ENCODE measurements around the gene TP53RK.

DNA sequence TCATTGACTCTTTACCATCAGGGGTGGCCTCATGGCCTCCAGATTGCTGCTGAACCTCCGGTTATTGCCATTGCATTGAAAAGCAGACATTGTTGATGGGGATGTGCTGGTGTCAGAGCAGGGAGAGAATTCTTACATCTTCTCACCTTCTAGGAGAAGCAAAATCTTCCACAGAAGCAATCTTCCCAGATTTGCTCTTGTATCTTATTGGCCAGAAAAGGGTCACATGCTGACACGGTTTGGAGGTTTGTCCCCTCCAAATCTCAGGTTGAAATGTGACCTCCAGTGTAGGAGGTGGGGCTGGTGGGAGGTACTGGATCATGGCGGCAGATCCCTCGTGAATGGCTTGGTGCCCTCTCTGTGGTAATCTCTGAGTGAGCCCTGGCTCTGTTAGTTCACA is 10.7 kb downstream of the TP53RK start:
- TF ChIP-seq FOXP1 (CRISPR knock-in tag; IDR thresholded peaks at IDR 0.05; ENCODE audit: borderline replicate concordance): no peak
- TF ChIP-seq IRF2 (CRISPR knock-in tag; IDR thresholded peaks at IDR 0.05; ENCODE audit: borderline replicate concordance, low read depth): no peak
- no peak for TF ChIP-seq NFYB (CRISPR knock-in tag; conservative IDR thresholded peaks at IDR 0.05; ENCODE audit: low read depth)
- TF ChIP-seq, protein P1, sequence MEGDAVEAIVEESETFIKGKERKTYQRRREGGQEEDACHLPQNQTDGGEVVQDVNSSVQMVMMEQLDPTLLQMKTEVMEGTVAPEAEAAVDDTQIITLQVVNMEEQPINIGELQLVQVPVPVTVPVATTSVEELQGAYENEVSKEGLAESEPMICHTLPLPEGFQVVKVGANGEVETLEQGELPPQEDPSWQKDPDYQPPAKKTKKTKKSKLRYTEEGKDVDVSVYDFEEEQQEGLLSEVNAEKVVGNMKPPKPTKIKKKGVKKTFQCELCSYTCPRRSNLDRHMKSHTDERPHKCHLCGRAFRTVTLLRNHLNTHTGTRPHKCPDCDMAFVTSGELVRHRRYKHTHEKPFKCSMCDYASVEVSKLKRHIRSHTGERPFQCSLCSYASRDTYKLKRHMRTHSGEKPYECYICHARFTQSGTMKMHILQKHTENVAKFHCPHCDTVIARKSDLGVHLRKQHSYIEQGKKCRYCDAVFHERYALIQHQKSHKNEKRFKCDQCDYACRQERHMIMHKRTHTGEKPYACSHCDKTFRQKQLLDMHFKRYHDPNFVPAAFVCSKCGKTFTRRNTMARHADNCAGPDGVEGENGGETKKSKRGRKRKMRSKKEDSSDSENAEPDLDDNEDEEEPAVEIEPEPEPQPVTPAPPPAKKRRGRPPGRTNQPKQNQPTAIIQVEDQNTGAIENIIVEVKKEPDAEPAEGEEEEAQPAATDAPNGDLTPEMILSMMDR (IDR thresholded peaks at IDR 0.05): no peak
- no peak for TF ChIP-seq ESRRA (CRISPR knock-in tag; IDR thresholded peaks at IDR 0.05; ENCODE audit: borderline replicate concordance)
- no peak for TF ChIP-seq JUN (CRISPR knock-in tag; IDR thresholded peaks at IDR 0.05)
- TF ChIP-seq ETV6 (CRISPR knock-in tag; IDR thresholded peaks at IDR 0.05): no peak
- TF ChIP-seq, protein P2, sequence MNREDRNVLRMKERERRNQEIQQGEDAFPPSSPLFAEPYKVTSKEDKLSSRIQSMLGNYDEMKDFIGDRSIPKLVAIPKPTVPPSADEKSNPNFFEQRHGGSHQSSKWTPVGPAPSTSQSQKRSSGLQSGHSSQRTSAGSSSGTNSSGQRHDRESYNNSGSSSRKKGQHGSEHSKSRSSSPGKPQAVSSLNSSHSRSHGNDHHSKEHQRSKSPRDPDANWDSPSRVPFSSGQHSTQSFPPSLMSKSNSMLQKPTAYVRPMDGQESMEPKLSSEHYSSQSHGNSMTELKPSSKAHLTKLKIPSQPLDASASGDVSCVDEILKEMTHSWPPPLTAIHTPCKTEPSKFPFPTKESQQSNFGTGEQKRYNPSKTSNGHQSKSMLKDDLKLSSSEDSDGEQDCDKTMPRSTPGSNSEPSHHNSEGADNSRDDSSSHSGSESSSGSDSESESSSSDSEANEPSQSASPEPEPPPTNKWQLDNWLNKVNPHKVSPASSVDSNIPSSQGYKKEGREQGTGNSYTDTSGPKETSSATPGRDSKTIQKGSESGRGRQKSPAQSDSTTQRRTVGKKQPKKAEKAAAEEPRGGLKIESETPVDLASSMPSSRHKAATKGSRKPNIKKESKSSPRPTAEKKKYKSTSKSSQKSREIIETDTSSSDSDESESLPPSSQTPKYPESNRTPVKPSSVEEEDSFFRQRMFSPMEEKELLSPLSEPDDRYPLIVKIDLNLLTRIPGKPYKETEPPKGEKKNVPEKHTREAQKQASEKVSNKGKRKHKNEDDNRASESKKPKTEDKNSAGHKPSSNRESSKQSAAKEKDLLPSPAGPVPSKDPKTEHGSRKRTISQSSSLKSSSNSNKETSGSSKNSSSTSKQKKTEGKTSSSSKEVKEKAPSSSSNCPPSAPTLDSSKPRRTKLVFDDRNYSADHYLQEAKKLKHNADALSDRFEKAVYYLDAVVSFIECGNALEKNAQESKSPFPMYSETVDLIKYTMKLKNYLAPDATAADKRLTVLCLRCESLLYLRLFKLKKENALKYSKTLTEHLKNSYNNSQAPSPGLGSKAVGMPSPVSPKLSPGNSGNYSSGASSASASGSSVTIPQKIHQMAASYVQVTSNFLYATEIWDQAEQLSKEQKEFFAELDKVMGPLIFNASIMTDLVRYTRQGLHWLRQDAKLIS (CRISPR knock-in tag; IDR thresholded peaks at IDR 0.05; ENCODE audit: borderline replicate concordance): no peak
- TF ChIP-seq, protein P3, sequence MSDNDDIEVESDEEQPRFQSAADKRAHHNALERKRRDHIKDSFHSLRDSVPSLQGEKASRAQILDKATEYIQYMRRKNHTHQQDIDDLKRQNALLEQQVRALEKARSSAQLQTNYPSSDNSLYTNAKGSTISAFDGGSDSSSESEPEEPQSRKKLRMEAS (CRISPR knock-in tag; IDR thresholded peaks at IDR 0.05): no peak
- TF ChIP-seq NR3C1 (CRISPR knock-in tag; conservative IDR thresholded peaks at IDR 0.05; ENCODE audit: low read depth): no peak
- TF ChIP-seq, protein P4, sequence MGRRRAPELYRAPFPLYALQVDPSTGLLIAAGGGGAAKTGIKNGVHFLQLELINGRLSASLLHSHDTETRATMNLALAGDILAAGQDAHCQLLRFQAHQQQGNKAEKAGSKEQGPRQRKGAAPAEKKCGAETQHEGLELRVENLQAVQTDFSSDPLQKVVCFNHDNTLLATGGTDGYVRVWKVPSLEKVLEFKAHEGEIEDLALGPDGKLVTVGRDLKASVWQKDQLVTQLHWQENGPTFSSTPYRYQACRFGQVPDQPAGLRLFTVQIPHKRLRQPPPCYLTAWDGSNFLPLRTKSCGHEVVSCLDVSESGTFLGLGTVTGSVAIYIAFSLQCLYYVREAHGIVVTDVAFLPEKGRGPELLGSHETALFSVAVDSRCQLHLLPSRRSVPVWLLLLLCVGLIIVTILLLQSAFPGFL (CRISPR knock-in tag; IDR thresholded peaks at IDR 0.05; ENCODE audit: borderline replicate concordance): no peak
- TF ChIP-seq GTF2I (CRISPR knock-in tag; conservative IDR thresholded peaks at IDR 0.05): no peak
- no peak for TF ChIP-seq FOXK1 (CRISPR knock-in tag; IDR thresholded peaks at IDR 0.05)
